Esophagus (tissue), 2 donors: ENCODE results near the gene SPOCK2. TPM values are rescaled to one million over a fixed set of nuclear protein-coding genes. Genes with fewer than 3 reads are reported as not detected.

ENCODE experiments used
- H3K27ac ChIP-seq, 2 donors: one replicate each; pipeline ENCODE4 v1.5.1; 2013; ENCODE audit warnings: low read depth in 2 of 2, mild to moderate bottlenecking in 2 of 2, inconsistent platforms in 1 of 2, low read length in 1 of 2, moderate library complexity in 1 of 2
- H3K27me3 ChIP-seq, 2 donors: one replicate each; pipeline ENCODE4 v1.6.1; 2013; ENCODE audit warnings: low read length in 2 of 2, control low read depth in 1 of 2, mild to moderate bottlenecking in 1 of 2; ENCODE audit not compliant: insufficient read depth in 2 of 2, control insufficient read depth in 1 of 2
- H3K36me3 ChIP-seq, 2 donors: one replicate each; pipeline ENCODE4 v1.6.1; 2013; ENCODE audit warnings: low read length in 1 of 2; ENCODE audit not compliant: control insufficient read depth in 2 of 2, insufficient read depth in 2 of 2
- H3K4me1 ChIP-seq, 2 donors: one replicate each; pipeline ENCODE4 v1.6.1; 2013; ENCODE audit warnings: low read length in 1 of 2; ENCODE audit not compliant: control insufficient read depth in 2 of 2, insufficient read depth in 2 of 2
- H3K4me3 ChIP-seq, 2 donors: one replicate each; pipeline ENCODE4 v1.5.1; 2013; ENCODE audit warnings: low read length in 2 of 2, mild to moderate bottlenecking in 2 of 2, low read depth in 1 of 2, moderate library complexity in 1 of 2
- H3K9me3 ChIP-seq, 2 donors: one replicate each; pipeline ENCODE4 v1.6.1; 2013; ENCODE audit warnings: mild to moderate bottlenecking in 2 of 2, low read depth in 1 of 2, low read length in 1 of 2, moderate library complexity in 1 of 2; ENCODE audit not compliant: control insufficient read depth in 2 of 2, insufficient read depth in 1 of 2
- WGBS, 2 donors: extraction: QIAGEN DNeasy Blood & Tissue Kit; methylation state at CpG; one replicate each; pipeline ENCODE4 v1.1.7; 2013; 5-methylcytosine and 5-hydroxymethylcytosine counted together
- polyA plus RNA-seq, 2 donors: library from polyadenylated mRNA; stranded (reverse); fragments of 200-250 nt; gene quantifications; one replicate each; pipeline ENCODE4 v1.2.3, GENCODE V29; 2013
- donor health status: healthy with polysubstance abuse.
- donor health status: Bipolar disorder and iron deficiency.

Gene SPOCK2
- polyA plus RNA-seq, 2 donors, result 1.5 to 1.9 TPM

GRCh38 chr10:72009051-72009424 lies 79.3 kb downstream of the SPOCK2 start:
- H3K4me1 ChIP-seq, result peaks cover 3 to 25% of the 10 kb centered on the region in 2 donors
- 26 to 49% methylated on average over 9 of the region's 9 CpGs for WGBS, 2 donors

More at GRCh38 chr10:72009051-72009424, 79.3 kb downstream of the SPOCK2 start:
- no peaks in the 10 kb centered on the region for H3K9me3 ChIP-seq
- peaks cover 0 to 17% of the 10 kb centered on the region in 2 donors for H3K36me3 ChIP-seq
- peak overlapping the region; percentile 93 to 94 for H3K27ac ChIP-seq
- no peak overlapping the region for H3K4me3 ChIP-seq
- no peaks in the 10 kb centered on the region for H3K27me3 ChIP-seq

Other genes with a start within 250 kb of the SPOCK2 start
- gene PSAP, start 237.3 kb downstream of the SPOCK2 start, polyA plus RNA-seq, result 100 to 1,000 TPM; 157 to 241 TPM
- 1 to 10 TPM; 2.6 to 3.2 TPM for gene CHST3, start 124.2 kb downstream of the SPOCK2 start, polyA plus RNA-seq
- gene ANAPC16, start 127.5 kb upstream of the SPOCK2 start, polyA plus RNA-seq, result 100 to 1,000 TPM in 1 of 2 donors, 10 to 100 TPM in 1; 80.2 to 112 TPM
- 10 to 100 TPM in 1 of 2 donors, 1 to 10 TPM in 1; 4.7 to 12.8 TPM for gene ASCC1, start 127.7 kb upstream of the SPOCK2 start, polyA plus RNA-seq
- 100 to 1,000 TPM; 230 to 332 TPM for gene DDIT4, start 185.4 kb upstream of the SPOCK2 start, polyA plus RNA-seq